Endothelial cell (in vitro differentiated cells): ENCODE results near the gene RPS13. TPM values are rescaled to one million over a fixed set of nuclear protein-coding genes. Genes with fewer than 3 reads are reported as not detected.
"Not testable (repeated sequence)": the region's sequence is repeated elsewhere in the genome, so short reads cannot be mapped to it uniquely, and the experiment has no call there.

Experiments used
- DNase-seq: peaks from one replicate; pipeline ENCODE4 v3.0.0; 2021; ENCODE audit warnings: low spot score
- H3K27ac Mint-ChIP-seq: one replicate; pipeline ENCODE4 v1.8.0; 2021; ENCODE audit warnings: mixed read lengths, inconsistent platforms; ENCODE audit not compliant: unreplicated experiment
- H3K27me3 Mint-ChIP-seq: one replicate; pipeline ENCODE4 v1.8.0; 2021; ENCODE audit warnings: mild to moderate bottlenecking, moderate library complexity, mixed read lengths, inconsistent platforms; ENCODE audit not compliant: unreplicated experiment
- H3K36me3 Mint-ChIP-seq: one replicate; pipeline ENCODE4 v1.8.0; 2021; ENCODE audit warnings: mild to moderate bottlenecking, low read depth, mixed read lengths, inconsistent platforms; ENCODE audit not compliant: unreplicated experiment
- H3K4me1 Mint-ChIP-seq: one replicate; pipeline ENCODE4 v1.8.0; 2021; ENCODE audit warnings: mild to moderate bottlenecking, mixed read lengths, inconsistent platforms; ENCODE audit not compliant: unreplicated experiment
- H3K4me3 Mint-ChIP-seq: one replicate; pipeline ENCODE4 v1.8.0; 2021; ENCODE audit warnings: mild to moderate bottlenecking, mixed read lengths, inconsistent platforms; ENCODE audit not compliant: unreplicated experiment
- H3K9me3 Mint-ChIP-seq: one replicate; pipeline ENCODE4 v1.8.0; 2021; ENCODE audit warnings: mixed read lengths, inconsistent platforms; ENCODE audit not compliant: unreplicated experiment
- CTCF ChIP-seq: fragments of 200-600 bp; sonication (generic); IDR thresholded peaks from one replicate; pipeline ENCODE4 v1.5.0; 2021; ENCODE audit warnings: antibody characterized with exemption; ENCODE audit not compliant: unreplicated experiment
- total RNA-seq: library from RNA; stranded (reverse); fragmentation: NEBNext Ultra II Directional; extraction: Animal tissue kit (Norgen Biotek cat#: 25700); gene quantifications from one replicate; pipeline ENCODE4 v1.2.1, GENCODE V29; 2021; ENCODE audit not compliant: unreplicated experiment

Gene RPS13
- total RNA-seq, 1 donor from 2014 or later = 1,185 TPM

DNA sequence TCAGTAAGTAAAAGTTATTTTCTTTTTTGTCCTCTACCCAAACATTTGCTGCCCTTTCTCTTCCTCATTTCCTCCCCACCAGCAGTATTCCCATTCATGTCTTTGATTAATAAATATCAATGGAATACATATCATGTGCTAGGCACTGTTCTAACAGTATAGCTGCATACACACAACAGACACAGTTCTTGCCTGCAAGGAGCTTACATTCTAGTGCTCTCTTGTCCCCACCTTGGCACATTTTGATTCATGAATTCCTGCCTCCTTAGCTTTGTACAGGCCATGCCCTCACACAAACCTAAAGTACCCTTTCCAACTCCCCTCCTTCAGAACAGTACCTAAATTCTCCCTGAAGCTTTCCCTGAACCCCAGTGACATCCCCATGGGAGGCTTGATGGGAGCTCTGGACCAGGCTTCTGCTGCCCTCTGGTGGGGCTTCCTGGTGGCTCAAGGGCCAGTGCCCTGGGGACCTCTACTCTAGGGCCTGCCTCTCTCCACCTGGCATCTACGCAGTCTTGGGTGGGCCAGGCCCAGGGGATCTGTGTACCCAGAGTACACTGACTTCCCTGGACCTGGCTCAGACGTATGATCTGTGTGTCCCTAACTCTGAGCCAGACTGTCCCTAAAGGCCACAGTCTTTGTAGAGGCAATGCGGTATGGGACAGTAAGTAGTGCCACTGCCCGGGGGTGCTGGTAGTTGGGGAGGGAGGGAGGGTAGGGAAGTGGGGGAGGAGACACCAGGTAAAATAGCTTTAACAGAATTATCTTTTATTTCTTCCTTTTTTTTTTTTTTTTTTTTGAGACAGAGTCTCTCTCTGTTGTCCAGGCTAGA, 14.1 kb downstream of the RPS13 start:
- Mint-ChIP-seq H3K27ac (no peak overlapping the region), H3K27me3 (peaks cover 2% of the 10 kb centered on the region), H3K9me3 (no peaks in the 10 kb centered on the region), H3K4me1 (no peaks in the 10 kb centered on the region), H3K4me3 (no peak overlapping the region), H3K36me3 (no peaks in the 10 kb centered on the region)
- peak; percentile 75 for TF ChIP-seq CTCF
- peak; percentile 79 for DNase-seq

GRCh38 chr11:17051146-17051545, 26.3 kb downstream of the RPS13 start:
- peaks cover 15% of the 10 kb centered on the region for H3K36me3 Mint-ChIP-seq
- not testable (repeated sequence) for H3K27ac Mint-ChIP-seq, H3K4me1 Mint-ChIP-seq, H3K9me3 Mint-ChIP-seq, H3K4me3 Mint-ChIP-seq, H3K27me3 Mint-ChIP-seq, DNase-seq

DNA sequence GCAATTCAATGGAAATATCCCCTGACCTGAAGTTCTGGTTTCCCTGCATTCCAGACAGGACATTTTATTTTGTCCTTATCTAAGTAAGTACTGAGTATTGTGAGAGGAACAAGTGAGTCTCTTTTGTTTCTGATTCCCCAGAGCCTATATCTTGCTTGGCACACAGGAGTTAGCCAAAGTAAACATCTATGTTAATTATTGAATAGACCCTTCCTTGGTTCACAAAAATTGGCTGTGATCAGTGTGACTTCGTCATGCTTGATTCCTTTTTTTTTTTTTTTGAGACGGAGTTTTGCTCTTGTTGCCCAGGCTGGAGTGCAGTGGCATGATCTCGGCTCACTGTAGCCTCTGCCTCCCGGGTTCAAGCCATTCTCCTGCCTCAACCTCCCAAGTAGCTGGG, 29.0 kb downstream of the RPS13 start:
- H3K27me3 Mint-ChIP-seq, H3K4me3 Mint-ChIP-seq, H3K9me3 Mint-ChIP-seq, DNase-seq, H3K4me1 Mint-ChIP-seq, H3K27ac Mint-ChIP-seq: not testable (repeated sequence)
- peaks cover 15% of the 10 kb centered on the region for H3K36me3 Mint-ChIP-seq

DNA sequence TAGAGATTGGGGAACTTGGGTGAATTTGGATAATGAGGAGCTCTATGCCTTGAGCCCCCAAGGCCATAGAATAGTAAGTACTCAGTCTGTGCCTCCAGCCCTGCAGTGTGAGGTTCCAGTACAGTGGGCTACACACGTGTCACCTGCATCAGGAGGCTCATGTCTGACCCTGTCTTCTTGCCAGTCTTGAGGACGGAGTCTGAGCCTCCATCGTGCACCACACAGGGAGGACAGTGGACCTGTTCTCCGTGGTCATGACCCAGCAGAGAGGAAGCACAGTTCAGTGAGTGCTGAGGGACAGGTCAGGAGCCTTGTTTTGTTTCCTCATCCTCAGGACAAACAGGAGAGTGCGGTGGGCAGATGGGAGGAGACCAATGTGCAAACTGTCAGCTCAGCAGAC, 30.8 kb downstream of the RPS13 start:
- Mint-ChIP-seq H3K9me3 (peaks cover 7% of the 10 kb centered on the region), H3K4me3 (no peak overlapping the region), H3K27ac (no peak overlapping the region), H3K4me1 (no peaks in the 10 kb centered on the region), H3K27me3 (no peaks in the 10 kb centered on the region), H3K36me3 (peaks cover 4% of the 10 kb centered on the region)
- no peak for DNase-seq
- TF ChIP-seq CTCF = no peak

DNA sequence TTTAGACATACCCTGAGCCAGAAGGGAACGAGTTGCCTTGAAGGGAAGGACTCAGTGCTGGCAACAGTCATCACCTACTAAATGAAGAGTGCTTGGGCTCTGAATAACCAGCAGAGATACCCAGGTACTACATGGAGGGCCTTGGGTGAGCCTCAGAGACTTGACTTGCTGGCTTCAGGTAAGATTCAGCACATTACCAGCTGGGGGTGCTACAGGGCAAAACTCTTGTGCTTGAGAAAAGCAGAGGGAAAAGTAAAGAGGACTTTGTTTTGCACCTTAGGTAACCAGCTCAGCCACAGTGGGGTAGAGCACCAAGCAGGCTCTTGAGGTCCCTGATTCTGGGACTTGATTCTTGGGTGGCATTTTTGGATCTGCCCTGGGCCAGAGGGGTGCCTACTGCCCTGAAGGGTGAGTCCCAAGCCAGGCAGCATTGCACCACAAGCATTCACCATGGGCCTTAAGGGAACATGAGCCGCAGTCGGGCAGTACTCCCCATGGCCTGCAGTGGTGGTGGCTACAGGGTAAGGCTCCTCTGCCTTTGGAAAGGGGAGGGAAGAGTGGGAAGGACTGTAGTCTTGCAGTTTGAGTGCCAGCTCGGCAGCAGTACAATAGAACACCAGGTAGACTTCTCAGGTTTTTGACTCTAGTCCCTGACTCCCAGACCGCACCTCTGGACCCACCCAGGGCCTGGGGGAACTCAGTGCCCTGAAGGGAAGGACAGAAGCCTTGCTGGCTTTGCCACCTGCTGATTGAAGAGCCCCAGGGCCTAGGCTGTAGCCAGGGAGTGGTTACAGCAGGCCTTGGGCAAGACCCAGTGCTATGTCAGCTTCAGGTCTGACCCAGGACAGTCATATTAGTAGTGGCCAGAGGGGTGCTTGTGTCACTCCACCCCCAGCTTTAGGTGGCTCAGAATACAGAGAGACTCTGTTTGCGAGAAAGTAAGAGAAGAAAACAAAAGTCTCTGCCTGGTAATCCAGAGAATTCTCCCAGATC, 40.5 kb downstream of the RPS13 start:
- Mint-ChIP-seq H3K27ac (no peak overlapping the region), H3K36me3 (peaks cover 8% of the 10 kb centered on the region), H3K4me1 (peaks cover 4% of the 10 kb centered on the region), H3K4me3 (no peak overlapping the region), H3K9me3 (peaks cover 4% of the 10 kb centered on the region), H3K27me3 (peaks cover 3% of the 10 kb centered on the region)
- DNase-seq = no peak
- no peak for TF ChIP-seq CTCF

DNA sequence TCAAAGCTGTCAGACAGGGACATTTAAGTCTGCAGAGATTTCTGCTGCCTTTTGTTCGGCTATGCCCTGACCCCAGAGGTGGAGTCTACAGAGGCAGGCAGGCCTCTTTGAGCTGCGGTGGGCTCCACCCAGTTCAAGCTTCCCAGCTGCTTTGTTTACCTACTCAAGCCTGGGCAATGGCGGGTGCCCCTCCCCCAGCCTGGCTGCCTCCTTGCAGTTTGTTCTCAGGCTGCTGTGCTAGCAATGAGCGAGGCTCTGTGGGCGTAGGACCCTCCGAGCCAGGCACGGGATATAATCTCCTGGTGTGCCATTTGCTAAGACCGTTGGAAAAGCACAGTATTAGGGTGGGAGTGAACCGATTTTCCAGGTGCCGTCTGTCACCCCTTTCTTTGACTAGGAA, 43.4 kb downstream of the RPS13 start:
- peaks cover 11% of the 10 kb centered on the region for H3K4me1 Mint-ChIP-seq

More for the DNA sequence above, 43.4 kb downstream of the RPS13 start:
- not testable (repeated sequence) for DNase-seq, H3K9me3 Mint-ChIP-seq, H3K4me3 Mint-ChIP-seq, H3K27me3 Mint-ChIP-seq, H3K27ac Mint-ChIP-seq
- peaks cover 12% of the 10 kb centered on the region for H3K36me3 Mint-ChIP-seq
